Measurements from ENCODE around the gene STMN3.
A peak's percentile ranks its signal among the peaks of the same experiment; 100 is the strongest.

Gene STMN3

DNA sequence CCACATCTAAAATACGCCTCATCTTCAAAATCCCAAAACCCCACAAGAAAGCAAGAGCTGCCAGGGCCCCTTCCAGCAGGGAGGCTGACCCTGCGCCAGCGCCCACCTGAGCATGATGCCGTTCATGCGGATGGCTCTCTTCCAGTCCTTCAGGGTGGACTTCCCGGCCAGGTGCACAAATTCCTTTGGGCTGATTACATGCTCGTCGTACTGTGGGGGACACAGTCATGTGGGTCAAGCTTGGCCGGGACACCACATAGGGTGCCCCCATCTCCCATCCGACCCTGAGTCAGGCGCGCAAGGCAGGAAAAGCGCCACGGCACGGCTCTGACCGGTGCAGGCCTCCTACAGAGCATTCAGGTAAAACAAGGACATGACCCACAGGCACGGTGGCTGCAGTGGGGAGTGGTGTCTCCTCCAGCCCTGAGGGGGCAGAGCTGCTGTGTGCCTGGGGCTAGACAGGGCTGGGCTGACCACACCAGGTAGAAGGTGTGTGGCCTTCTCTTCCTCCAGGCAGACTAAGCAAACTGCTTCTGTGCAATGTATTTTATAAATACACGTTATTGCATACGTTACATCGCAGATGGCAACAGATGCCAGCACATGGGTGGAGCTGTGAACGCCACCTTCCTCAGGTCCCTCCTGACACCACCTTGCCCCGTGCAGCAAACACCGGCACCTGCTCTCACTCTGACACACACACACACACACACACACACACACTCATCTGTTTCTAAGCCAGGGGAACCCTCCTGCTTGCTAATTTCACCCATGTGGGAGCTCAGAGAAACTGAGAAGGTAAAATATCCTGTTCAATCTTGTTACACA lies 55.4 kb downstream of the STMN3 start:
- Histone ChIP-seq H3K27me3 (ENCODE audit: insufficient read depth, poor library complexity, severe bottlenecking) (no peaks in the 10 kb centered on the region), H3K4me3 (ENCODE audit: severe bottlenecking) (no peak overlapping the region), H3K4me1 (ENCODE audit: insufficient read depth, poor library complexity, severe bottlenecking) (no peaks in the 10 kb centered on the region), H3K36me3 (ENCODE audit: low read depth) (peaks cover 42% of the 10 kb centered on the region), H3K27ac (ENCODE audit: poor library complexity, severe bottlenecking) (no peak overlapping the region), H3K9me3 (ENCODE audit: severe bottlenecking) (no peaks in the 10 kb centered on the region)
- DNase-seq (ENCODE audit: low spot score) (peak; percentile 81), ATAC-seq (ENCODE audit: low read depth) (no peak)
- TF ChIP-seq, protein P1, sequence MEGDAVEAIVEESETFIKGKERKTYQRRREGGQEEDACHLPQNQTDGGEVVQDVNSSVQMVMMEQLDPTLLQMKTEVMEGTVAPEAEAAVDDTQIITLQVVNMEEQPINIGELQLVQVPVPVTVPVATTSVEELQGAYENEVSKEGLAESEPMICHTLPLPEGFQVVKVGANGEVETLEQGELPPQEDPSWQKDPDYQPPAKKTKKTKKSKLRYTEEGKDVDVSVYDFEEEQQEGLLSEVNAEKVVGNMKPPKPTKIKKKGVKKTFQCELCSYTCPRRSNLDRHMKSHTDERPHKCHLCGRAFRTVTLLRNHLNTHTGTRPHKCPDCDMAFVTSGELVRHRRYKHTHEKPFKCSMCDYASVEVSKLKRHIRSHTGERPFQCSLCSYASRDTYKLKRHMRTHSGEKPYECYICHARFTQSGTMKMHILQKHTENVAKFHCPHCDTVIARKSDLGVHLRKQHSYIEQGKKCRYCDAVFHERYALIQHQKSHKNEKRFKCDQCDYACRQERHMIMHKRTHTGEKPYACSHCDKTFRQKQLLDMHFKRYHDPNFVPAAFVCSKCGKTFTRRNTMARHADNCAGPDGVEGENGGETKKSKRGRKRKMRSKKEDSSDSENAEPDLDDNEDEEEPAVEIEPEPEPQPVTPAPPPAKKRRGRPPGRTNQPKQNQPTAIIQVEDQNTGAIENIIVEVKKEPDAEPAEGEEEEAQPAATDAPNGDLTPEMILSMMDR (IDR thresholded peaks at IDR 0.05; ENCODE audit: poor library complexity, severe bottlenecking) = no peak

DNA sequence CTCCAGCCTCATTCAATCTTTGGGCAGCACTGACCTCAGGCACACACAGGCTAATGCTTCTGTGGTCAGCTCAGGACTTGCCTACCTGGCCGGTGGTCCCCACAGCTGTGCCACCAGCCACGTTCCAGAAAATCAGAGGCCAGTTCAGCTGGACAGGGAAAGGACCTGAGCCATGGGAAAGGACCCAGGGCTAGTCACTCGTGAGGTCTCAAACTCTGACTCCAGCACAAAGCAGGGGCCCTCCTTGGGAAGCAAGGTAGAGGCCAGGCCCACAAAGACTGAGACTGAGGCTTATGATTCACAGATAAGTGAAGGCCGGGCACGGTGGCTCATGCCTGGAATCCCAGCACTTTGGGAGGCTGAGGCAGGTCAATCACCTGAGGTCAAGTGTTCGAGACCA lies 56.8 kb downstream of the STMN3 start:
- Histone ChIP-seq H3K4me1 (ENCODE audit: insufficient read depth, poor library complexity, severe bottlenecking) (no peaks in the 10 kb centered on the region), H3K36me3 (ENCODE audit: low read depth) (peaks cover 38% of the 10 kb centered on the region), H3K9me3 (ENCODE audit: severe bottlenecking) (no peaks in the 10 kb centered on the region), H3K27ac (ENCODE audit: poor library complexity, severe bottlenecking) (no peak overlapping the region), H3K4me3 (ENCODE audit: severe bottlenecking) (no peak overlapping the region), H3K27me3 (ENCODE audit: insufficient read depth, poor library complexity, severe bottlenecking) (no peaks in the 10 kb centered on the region)
- ATAC-seq (ENCODE audit: low read depth) (no peak), DNase-seq (ENCODE audit: low spot score) (peak; percentile 77)
- TF ChIP-seq, protein P1 (IDR thresholded peaks at IDR 0.05; ENCODE audit: poor library complexity, severe bottlenecking) = no peak

DNA sequence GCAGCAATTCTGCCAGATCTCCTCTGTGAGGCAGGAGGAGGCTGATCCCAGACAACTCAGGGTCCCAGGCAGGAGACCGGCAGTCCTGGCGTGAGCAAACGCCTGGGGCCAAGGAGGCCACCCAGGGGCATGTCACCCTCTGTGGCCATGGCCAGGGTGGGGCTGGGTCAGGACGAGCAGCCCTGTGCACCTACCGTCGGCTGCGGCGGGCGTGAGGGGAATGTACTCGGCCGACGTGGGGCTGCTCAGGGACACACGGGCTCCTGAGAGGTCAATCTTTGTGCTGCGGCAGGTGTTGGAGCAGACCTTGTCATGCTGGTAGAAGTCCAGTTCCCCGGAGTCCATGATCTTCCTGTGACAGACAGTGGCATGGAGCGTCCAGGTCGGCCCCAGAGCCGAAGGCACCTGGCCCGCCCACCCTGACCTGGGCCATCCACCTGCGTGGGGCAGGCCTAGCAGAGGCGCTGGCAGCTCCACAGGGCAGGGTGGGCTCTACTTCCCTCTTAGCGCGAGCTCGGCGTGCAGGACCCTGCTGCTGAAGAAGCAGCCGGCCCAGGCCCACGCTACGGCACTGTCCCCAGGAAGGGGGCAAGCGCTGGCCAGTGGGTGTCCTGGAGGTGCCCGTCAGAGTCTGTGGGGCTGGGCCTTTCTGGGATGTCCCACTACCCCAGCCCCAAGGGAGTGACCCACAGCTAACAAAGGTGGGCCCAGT lies 57.7 kb downstream of the STMN3 start:
- TF ChIP-seq, protein P1 (IDR thresholded peaks at IDR 0.05; ENCODE audit: poor library complexity, severe bottlenecking) = no peak
- Histone ChIP-seq H3K9me3 (ENCODE audit: severe bottlenecking) (no peaks in the 10 kb centered on the region), H3K27me3 (ENCODE audit: insufficient read depth, poor library complexity, severe bottlenecking) (no peaks in the 10 kb centered on the region), H3K36me3 (ENCODE audit: low read depth) (peaks cover 34% of the 10 kb centered on the region), H3K4me1 (ENCODE audit: insufficient read depth, poor library complexity, severe bottlenecking) (no peaks in the 10 kb centered on the region), H3K27ac (ENCODE audit: poor library complexity, severe bottlenecking) (no peak overlapping the region), H3K4me3 (ENCODE audit: severe bottlenecking) (no peak overlapping the region)
- no peak for ATAC-seq (ENCODE audit: low read depth)
- DNase-seq (ENCODE audit: low spot score) = peak; percentile 85

DNA sequence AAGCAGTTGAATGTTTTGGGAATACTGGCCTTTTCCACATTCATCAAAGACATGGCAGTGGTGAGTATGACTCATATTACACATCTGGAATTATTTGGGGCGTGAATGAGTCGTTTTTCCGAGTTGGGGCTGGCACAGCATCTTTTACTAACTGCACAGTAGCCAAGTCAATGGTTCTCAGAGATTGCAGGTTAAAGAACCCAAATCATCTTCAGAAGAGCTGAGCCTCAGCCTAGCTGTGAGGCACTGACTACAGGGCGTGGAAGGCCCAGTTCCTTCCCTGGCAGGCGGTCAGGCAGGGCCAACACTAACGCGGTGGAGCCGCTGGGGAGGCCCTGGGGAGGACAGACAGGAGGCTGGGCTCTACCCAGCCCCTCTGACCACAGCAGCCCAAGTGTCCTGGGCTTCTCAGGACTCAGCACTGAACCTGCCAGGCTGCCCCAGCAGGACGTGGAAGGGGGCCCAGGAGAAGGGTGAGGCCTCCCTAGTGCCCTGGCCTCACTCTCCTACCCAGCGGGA lies 59.1 kb downstream of the STMN3 start:
- H3K27ac ChIP-seq (ENCODE audit: poor library complexity, severe bottlenecking) = no peak overlapping the region
- no peak for ATAC-seq (ENCODE audit: low read depth)
- H3K4me3 ChIP-seq (ENCODE audit: severe bottlenecking) = no peak overlapping the region
- no peaks in the 10 kb centered on the region for H3K27me3 ChIP-seq (ENCODE audit: insufficient read depth, poor library complexity, severe bottlenecking)
- H3K9me3 ChIP-seq (ENCODE audit: severe bottlenecking) = no peaks in the 10 kb centered on the region
- peak; percentile 80 for DNase-seq (ENCODE audit: low spot score)
- peaks cover 30% of the 10 kb centered on the region for H3K36me3 ChIP-seq (ENCODE audit: low read depth)
- TF ChIP-seq, protein P1 (IDR thresholded peaks at IDR 0.05; ENCODE audit: poor library complexity, severe bottlenecking) = no peak
- H3K4me1 ChIP-seq (ENCODE audit: insufficient read depth, poor library complexity, severe bottlenecking) = no peaks in the 10 kb centered on the region
